GM23338 (cell line): ENCODE results near the gene CORO2A. TPM values are rescaled to one million over a fixed set of nuclear protein-coding genes. Genes with fewer than 3 reads are reported as not detected.

Experiments used
- ATAC-seq: fragments of 200-7000 bp; cut with Tn5 transposase; 3 replicates; pipeline ENCODE4 v1.9.1; 2020
- DNase-seq: peaks from one replicate; pipeline ENCODE4 v3.0.0-alpha.2; 2015; ENCODE audit warnings: low spot score
- H2AFZ ChIP-seq: fragments of 200-600 bp; sonication (generic); 2 replicates; pipeline ENCODE4 v1.8.0; 2016; ENCODE audit warnings: antibody characterized with exemption, mild to moderate bottlenecking, moderate library complexity
- H3F3A ChIP-seq: fragments of 200-600 bp; sonication (generic); replicated peaks from 2 replicates; pipeline ENCODE4 v1.8.0; 2017; ENCODE audit warnings: antibody characterized with exemption, mixed run types, low read depth
- H3K27ac ChIP-seq: fragments of 200-600 bp; sonication (generic); 2 replicates; pipeline ENCODE4 v1.6.1; 2016; ENCODE audit warnings: low read depth
- H3K27me3 ChIP-seq: fragments of 200-600 bp; sonication (generic); 2 replicates; pipeline ENCODE4 v1.8.0; 2016; ENCODE audit warnings: mild to moderate bottlenecking, mixed run types, moderate library complexity; ENCODE audit not compliant: insufficient read depth
- H3K36me3 ChIP-seq: fragments of 200-600 bp; sonication (generic); 2 replicates; pipeline ENCODE4 v1.8.0; 2016; ENCODE audit warnings: mild to moderate bottlenecking; ENCODE audit not compliant: insufficient read depth
- H3K4me1 ChIP-seq: fragments of 200-600 bp; sonication (generic); 2 replicates; pipeline ENCODE4 v1.8.0; 2016; ENCODE audit warnings: mild to moderate bottlenecking, moderate library complexity; ENCODE audit not compliant: insufficient read depth
- H3K4me2 ChIP-seq: fragments of 200-600 bp; sonication (generic); 2 replicates; pipeline ENCODE4 v1.7.1; 2017; ENCODE audit warnings: mixed run types
- H3K4me3 ChIP-seq: fragments of 200-600 bp; sonication (generic); 2 replicates; pipeline ENCODE4 v1.6.1; 2016; ENCODE audit warnings: mixed run types
- H3K79me2 ChIP-seq: fragments of 200-600 bp; sonication (generic); replicated peaks from 2 replicates; pipeline ENCODE4 v1.8.0; 2017; ENCODE audit warnings: mild to moderate bottlenecking; ENCODE audit not compliant: insufficient read depth
- H3K9me2 ChIP-seq: fragments of 200-600 bp; sonication (generic); 2 replicates; pipeline ENCODE4 v1.8.0; 2017; ENCODE audit not compliant: insufficient read depth
- H4K20me1 ChIP-seq: fragments of 200-600 bp; sonication (generic); replicated peaks from 2 replicates; pipeline ENCODE4 v1.8.0; 2017; ENCODE audit warnings: mild to moderate bottlenecking; ENCODE audit not compliant: insufficient read depth
- H3K27ac Mint-ChIP-seq: 2 replicates; pipeline ENCODE4 v1.8.0; 2020; ENCODE audit warnings: inconsistent platforms, mild to moderate bottlenecking, moderate library complexity, mixed read lengths
- H3K27me3 Mint-ChIP-seq: 3 replicates; pipeline ENCODE4 v1.8.0; 2022; ENCODE audit warnings: low read depth, mild to moderate bottlenecking, moderate library complexity, mixed read lengths, inconsistent platforms; ENCODE audit not compliant: insufficient read depth, poor library complexity
- H3K36me3 Mint-ChIP-seq: 3 replicates; pipeline ENCODE4 v1.8.0; 2021; ENCODE audit warnings: low read depth, mild to moderate bottlenecking, inconsistent platforms, moderate library complexity, mixed read lengths
- H3K4me1 Mint-ChIP-seq: 3 replicates; pipeline ENCODE4 v1.8.0; 2020; ENCODE audit warnings: mild to moderate bottlenecking, inconsistent platforms, mixed read lengths
- H3K4me3 Mint-ChIP-seq: 3 replicates; pipeline ENCODE4 v1.8.0; 2021; ENCODE audit warnings: moderate library complexity, mild to moderate bottlenecking, inconsistent platforms, mixed read lengths
- H3K9me3 Mint-ChIP-seq: 3 replicates; pipeline ENCODE4 v1.8.0; 2020; ENCODE audit warnings: moderate library complexity, mild to moderate bottlenecking, inconsistent platforms, mixed read lengths
- CREB1 ChIP-seq: fragments of 250-450 bp; sonication (Bioruptor Pico); IDR thresholded peaks from 2 replicates; pipeline ENCODE4 v1.5.0; 2020; ENCODE audit warnings: low read depth, mild to moderate bottlenecking, moderate library complexity
- CTCF ChIP-seq, 2 experiments: fragments of 200-600 bp in 1 of 2; sonication (generic) in 1 of 2; conservative IDR thresholded peaks; 2 replicates each; pipeline versions ENCODE4 v1.5.1 to v1.6.1; 2016 to 2017; ENCODE audit warnings: antibody characterized with exemption in 2 of 2, low read depth in 2 of 2, mild to moderate bottlenecking in 2 of 2, moderate library complexity in 1 of 2
- EZH2 ChIP-seq: fragments of 200-600 bp; sonication (generic); IDR thresholded peaks from one replicate; pipeline ENCODE4 v1.8.0; 2017; ENCODE audit warnings: antibody characterized with exemption, mild to moderate bottlenecking, low read depth; ENCODE audit not compliant: unreplicated experiment
- EZH2phosphoT487 ChIP-seq: fragments of 200-600 bp; sonication (generic); IDR thresholded peaks from one replicate; pipeline ENCODE4 v1.8.1; 2018; ENCODE audit warnings: antibody characterized with exemption; ENCODE audit not compliant: unreplicated experiment
- JUNB ChIP-seq: IDR thresholded peaks from one replicate; pipeline ENCODE4 v1.6.1; 2016; ENCODE audit warnings: antibody characterized with exemption; ENCODE audit not compliant: unreplicated experiment
- POLR2AphosphoS5 ChIP-seq: IDR thresholded peaks from 2 replicates; pipeline ENCODE4 v1.6.1; 2016; ENCODE audit warnings: antibody characterized with exemption, low read depth
- STAT1 ChIP-seq: IDR thresholded peaks from one replicate; pipeline ENCODE4 v1.6.1; 2016; ENCODE audit warnings: antibody characterized with exemption; ENCODE audit not compliant: unreplicated experiment
- ZNF114 ChIP-seq: fragments of 250-450 bp; sonication (Bioruptor Pico); IDR thresholded peaks from 2 replicates; pipeline ENCODE4 v1.5.0; 2020; ENCODE audit warnings: mild to moderate bottlenecking, moderate library complexity
- polyA plus RNA-seq: library from polyadenylated mRNA; unstranded; fragments of >200 nt; fragmentation: Nextera tagmentation; extraction: Ambion mirVana; gene quantifications from 2 replicates; pipeline ENCODE4 v1.2.1, GENCODE V29; 2016
- total RNA-seq: library from RNA; depleted of rRNA; stranded (reverse); fragments of >200 nt; shearing (Covaris generic); gene quantifications from 2 replicates; pipeline ENCODE4 v1.2.3, GENCODE V29; 2014
- TF ChIP-seq, protein P1 (sequence below): IDR thresholded peaks from one replicate; pipeline ENCODE4 v1.6.1; 2018; ENCODE audit warnings: antibody characterized with exemption; ENCODE audit not compliant: unreplicated experiment
- TF ChIP-seq, protein P2 (sequence below): fragments of 250-450 bp; sonication (Bioruptor Pico); IDR thresholded peaks from 2 replicates; pipeline ENCODE4 v1.5.0; 2020; ENCODE audit warnings: mild to moderate bottlenecking, moderate library complexity

The CORO2A gene
- total and polyA plus RNA-seq, 2 experiments from 2014 or later, result 12.9 to 27.6 TPM

GRCh38 chr9:98186236-98186635 lies 6.2 kb downstream of the CORO2A start:
- no peaks in the 10 kb centered on the region for H3K27me3 ChIP-seq
- TF ChIP-seq CREB1 (CRISPR knock-in tag), result no peak
- TF ChIP-seq ZNF114 (CRISPR knock-in tag), result no peak
- no peak for TF ChIP-seq STAT1
- TF ChIP-seq EZH2, result no peak
- TF ChIP-seq CTCF (conservative IDR thresholded peaks at IDR 0.05; ENCODE audit: low read depth in 2 of 2), result no peak
- no peak for TF ChIP-seq EZH2phosphoT487
- no peak for TF ChIP-seq POLR2AphosphoS5
- no peak for TF ChIP-seq JUNB
- no peak overlapping the region for H2AFZ ChIP-seq
- H3K4me2 ChIP-seq, result no peak overlapping the region
- no peaks in the 10 kb centered on the region; the same call in 2 of the 3 replicates for H3K9me3 Mint-ChIP-seq
- ATAC-seq (no peak), DNase-seq (no peak)
- peaks cover 44% of the 10 kb centered on the region for H3K79me2 ChIP-seq
- H3K27me3 Mint-ChIP-seq, result peaks cover 12% of the 10 kb centered on the region
- no peaks in the 10 kb centered on the region for H3K9me2 ChIP-seq
- no peaks in the 10 kb centered on the region; the same call in 1 of the 2 replicates for H4K20me1 ChIP-seq
- H3K36me3 ChIP-seq, result no peaks in the 10 kb centered on the region; the same call in 1 of the 2 replicates
- H3K4me3 ChIP-seq, result no peak overlapping the region
- H3F3A ChIP-seq, result no peaks in the 10 kb centered on the region
- no peak overlapping the region for H3K4me3 Mint-ChIP-seq
- H3K36me3 Mint-ChIP-seq, result no peaks in the 10 kb centered on the region
- H3K27ac ChIP-seq, result no peak overlapping the region
- peaks cover 13% of the 10 kb centered on the region for H3K4me1 ChIP-seq
- peaks cover 37% of the 10 kb centered on the region for H3K4me1 Mint-ChIP-seq
- no peak overlapping the region for H3K27ac Mint-ChIP-seq

- Histone ChIP-seq H3K27ac (no peak overlapping the region), H3K27me3 (no peaks in the 10 kb centered on the region), H3K36me3 (no peaks in the 10 kb centered on the region; the same call in 1 of the 2 replicates), H3K4me3 (no peak overlapping the region), H4K20me1 (no peaks in the 10 kb centered on the region; the same call in 1 of the 2 replicates), H2AFZ (no peak overlapping the region), H3K9me2 (no peaks in the 10 kb centered on the region), H3F3A (no peaks in the 10 kb centered on the region), H3K4me1 (peaks cover 8% of the 10 kb centered on the region), H3K79me2 (peaks cover 41% of the 10 kb centered on the region), H3K4me2 (no peak overlapping the region)
- H3K36me3 Mint-ChIP-seq, result no peaks in the 10 kb centered on the region
- peaks cover 10% of the 10 kb centered on the region for H3K27me3 Mint-ChIP-seq
- no peak; the same call in 2 of the 3 replicates for ATAC-seq
- H3K9me3 Mint-ChIP-seq, result no peaks in the 10 kb centered on the region
- peaks cover 32% of the 10 kb centered on the region for H3K4me1 Mint-ChIP-seq
- no peak overlapping the region; the same call in 1 of the 2 replicates for H3K27ac Mint-ChIP-seq
- no peak for DNase-seq
- no peak overlapping the region for H3K4me3 Mint-ChIP-seq
- TF ChIP-seq, protein P1, sequence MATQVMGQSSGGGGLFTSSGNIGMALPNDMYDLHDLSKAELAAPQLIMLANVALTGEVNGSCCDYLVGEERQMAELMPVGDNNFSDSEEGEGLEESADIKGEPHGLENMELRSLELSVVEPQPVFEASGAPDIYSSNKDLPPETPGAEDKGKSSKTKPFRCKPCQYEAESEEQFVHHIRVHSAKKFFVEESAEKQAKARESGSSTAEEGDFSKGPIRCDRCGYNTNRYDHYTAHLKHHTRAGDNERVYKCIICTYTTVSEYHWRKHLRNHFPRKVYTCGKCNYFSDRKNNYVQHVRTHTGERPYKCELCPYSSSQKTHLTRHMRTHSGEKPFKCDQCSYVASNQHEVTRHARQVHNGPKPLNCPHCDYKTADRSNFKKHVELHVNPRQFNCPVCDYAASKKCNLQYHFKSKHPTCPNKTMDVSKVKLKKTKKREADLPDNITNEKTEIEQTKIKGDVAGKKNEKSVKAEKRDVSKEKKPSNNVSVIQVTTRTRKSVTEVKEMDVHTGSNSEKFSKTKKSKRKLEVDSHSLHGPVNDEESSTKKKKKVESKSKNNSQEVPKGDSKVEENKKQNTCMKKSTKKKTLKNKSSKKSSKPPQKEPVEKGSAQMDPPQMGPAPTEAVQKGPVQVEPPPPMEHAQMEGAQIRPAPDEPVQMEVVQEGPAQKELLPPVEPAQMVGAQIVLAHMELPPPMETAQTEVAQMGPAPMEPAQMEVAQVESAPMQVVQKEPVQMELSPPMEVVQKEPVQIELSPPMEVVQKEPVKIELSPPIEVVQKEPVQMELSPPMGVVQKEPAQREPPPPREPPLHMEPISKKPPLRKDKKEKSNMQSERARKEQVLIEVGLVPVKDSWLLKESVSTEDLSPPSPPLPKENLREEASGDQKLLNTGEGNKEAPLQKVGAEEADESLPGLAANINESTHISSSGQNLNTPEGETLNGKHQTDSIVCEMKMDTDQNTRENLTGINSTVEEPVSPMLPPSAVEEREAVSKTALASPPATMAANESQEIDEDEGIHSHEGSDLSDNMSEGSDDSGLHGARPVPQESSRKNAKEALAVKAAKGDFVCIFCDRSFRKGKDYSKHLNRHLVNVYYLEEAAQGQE, result no peak
- TF ChIP-seq, protein P2, sequence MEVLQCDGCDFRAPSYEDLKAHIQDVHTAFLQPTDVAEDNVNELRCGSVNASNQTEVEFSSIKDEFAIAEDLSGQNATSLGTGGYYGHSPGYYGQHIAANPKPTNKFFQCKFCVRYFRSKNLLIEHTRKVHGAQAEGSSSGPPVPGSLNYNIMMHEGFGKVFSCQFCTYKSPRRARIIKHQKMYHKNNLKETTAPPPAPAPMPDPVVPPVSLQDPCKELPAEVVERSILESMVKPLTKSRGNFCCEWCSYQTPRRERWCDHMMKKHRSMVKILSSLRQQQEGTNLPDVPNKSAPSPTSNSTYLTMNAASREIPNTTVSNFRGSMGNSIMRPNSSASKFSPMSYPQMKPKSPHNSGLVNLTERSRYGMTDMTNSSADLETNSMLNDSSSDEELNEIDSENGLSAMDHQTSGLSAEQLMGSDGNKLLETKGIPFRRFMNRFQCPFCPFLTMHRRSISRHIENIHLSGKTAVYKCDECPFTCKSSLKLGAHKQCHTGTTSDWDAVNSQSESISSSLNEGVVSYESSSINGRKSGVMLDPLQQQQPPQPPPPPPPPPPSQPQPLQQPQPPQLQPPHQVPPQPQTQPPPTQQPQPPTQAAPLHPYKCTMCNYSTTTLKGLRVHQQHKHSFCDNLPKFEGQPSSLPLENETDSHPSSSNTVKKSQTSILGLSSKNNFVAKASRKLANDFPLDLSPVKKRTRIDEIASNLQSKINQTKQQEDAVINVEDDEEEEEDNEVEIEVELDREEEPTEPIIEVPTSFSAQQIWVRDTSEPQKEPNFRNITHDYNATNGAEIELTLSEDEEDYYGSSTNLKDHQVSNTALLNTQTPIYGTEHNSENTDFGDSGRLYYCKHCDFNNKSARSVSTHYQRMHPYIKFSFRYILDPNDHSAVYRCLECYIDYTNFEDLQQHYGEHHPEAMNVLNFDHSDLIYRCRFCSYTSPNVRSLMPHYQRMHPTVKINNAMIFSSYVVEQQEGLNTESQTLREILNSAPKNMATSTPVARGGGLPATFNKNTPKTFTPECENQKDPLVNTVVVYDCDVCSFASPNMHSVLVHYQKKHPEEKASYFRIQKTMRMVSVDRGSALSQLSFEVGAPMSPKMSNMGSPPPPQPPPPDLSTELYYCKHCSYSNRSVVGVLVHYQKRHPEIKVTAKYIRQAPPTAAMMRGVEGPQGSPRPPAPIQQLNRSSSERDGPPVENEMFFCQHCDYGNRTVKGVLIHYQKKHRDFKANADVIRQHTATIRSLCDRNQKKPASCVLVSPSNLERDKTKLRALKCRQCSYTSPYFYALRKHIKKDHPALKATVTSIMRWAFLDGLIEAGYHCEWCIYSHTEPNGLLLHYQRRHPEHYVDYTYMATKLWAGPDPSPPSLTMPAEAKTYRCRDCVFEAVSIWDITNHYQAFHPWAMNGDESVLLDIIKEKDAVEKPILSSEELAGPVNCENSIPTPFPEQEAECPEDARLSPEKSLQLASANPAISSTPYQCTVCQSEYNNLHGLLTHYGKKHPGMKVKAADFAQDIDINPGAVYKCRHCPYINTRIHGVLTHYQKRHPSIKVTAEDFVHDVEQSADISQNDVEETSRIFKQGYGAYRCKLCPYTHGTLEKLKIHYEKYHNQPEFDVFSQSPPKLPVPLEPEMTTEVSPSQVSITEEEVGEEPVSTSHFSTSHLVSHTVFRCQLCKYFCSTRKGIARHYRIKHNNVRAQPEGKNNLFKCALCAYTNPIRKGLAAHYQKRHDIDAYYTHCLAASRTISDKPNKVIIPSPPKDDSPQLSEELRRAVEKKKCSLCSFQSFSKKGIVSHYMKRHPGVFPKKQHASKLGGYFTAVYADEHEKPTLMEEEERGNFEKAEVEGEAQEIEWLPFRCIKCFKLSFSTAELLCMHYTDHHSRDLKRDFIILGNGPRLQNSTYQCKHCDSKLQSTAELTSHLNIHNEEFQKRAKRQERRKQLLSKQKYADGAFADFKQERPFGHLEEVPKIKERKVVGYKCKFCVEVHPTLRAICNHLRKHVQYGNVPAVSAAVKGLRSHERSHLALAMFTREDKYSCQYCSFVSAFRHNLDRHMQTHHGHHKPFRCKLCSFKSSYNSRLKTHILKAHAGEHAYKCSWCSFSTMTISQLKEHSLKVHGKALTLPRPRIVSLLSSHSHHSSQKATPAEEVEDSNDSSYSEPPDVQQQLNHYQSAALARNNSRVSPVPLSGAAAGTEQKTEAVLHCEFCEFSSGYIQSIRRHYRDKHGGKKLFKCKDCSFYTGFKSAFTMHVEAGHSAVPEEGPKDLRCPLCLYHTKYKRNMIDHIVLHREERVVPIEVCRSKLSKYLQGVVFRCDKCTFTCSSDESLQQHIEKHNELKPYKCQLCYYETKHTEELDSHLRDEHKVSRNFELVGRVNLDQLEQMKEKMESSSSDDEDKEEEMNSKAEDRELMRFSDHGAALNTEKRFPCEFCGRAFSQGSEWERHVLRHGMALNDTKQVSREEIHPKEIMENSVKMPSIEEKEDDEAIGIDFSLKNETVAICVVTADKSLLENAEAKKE (CRISPR knock-in tag), result no peak
- no peak for TF ChIP-seq POLR2AphosphoS5
Observed at GRCh38 chr9:98185611-98186171, 6.7 kb downstream of the CORO2A start.
